ENCODE measurements around the gene HEXIM1.

Gene HEXIM1

GRCh38 chr17:45146890-45147580, 1.2 kb upstream of the HEXIM1 start:
- peak; percentile 92 for DNase-seq (ENCODE audit: low read depth)

- peak; percentile 94 for DNase-seq (ENCODE audit: low read depth)
These were observed 593 bp upstream of the HEXIM1 start for GRCh38 chr17:45147581-45148182.

GRCh38 chr17:45149037-45149668, 878 bp downstream of the HEXIM1 start:
- DNase-seq (ENCODE audit: low read depth): peak; percentile 77

GRCh38 chr17:45149669-45150664, 1.7 kb downstream of the HEXIM1 start:
- DNase-seq (ENCODE audit: low read depth): peak; percentile 75

GRCh38 chr17:45150911-45151809, 2.9 kb downstream of the HEXIM1 start:
- no peak for DNase-seq (ENCODE audit: low read depth)

GRCh38 chr17:45155029-45155428, 6.8 kb downstream of the HEXIM1 start:
- DNase-seq (ENCODE audit: low read depth): no peak

- no peak for DNase-seq (ENCODE audit: low read depth)
These were observed 7.2 kb downstream of the HEXIM1 start for GRCh38 chr17:45155483-45155882.

- no peak for DNase-seq (ENCODE audit: low read depth)
These were observed 8.0 kb downstream of the HEXIM1 start for GRCh38 chr17:45156242-45156641.

- DNase-seq (ENCODE audit: low read depth): peak; percentile 71
These were observed 12.4 kb downstream of the HEXIM1 start for GRCh38 chr17:45160447-45161287.

GRCh38 chr17:45161288-45162024, 13.2 kb downstream of the HEXIM1 start, which contains the start of gene HEXIM2:
TSS of gene HEXIM2 (plus strand) at chr17:45161875. CDS start at chr17:45162794, 919 bp downstream.
- DNase-seq (ENCODE audit: low read depth): peak; percentile 100

- DNase-seq (ENCODE audit: low read depth): no peak
These were observed 13.9 kb downstream of the HEXIM1 start for GRCh38 chr17:45162025-45162687.

GRCh38 chr17:45164734-45165269, 16.5 kb downstream of the HEXIM1 start:
- no peak for DNase-seq (ENCODE audit: low read depth)

GRCh38 chr17:45168991-45169752, 20.9 kb downstream of the HEXIM1 start:
- DNase-seq (ENCODE audit: low read depth): no peak

GRCh38 chr17:45170280-45170930, 22.1 kb downstream of the HEXIM1 start:
- no peak for DNase-seq (ENCODE audit: low read depth)

- DNase-seq (ENCODE audit: low read depth): peak; percentile 76
These were observed 22.7 kb downstream of the HEXIM1 start for GRCh38 chr17:45170931-45171337.

- DNase-seq (ENCODE audit: low read depth): no peak
These were observed 23.3 kb downstream of the HEXIM1 start for GRCh38 chr17:45171338-45172231.

Data from iris pigment epithelial cell (primary cell).